Trophoblast cell (in vitro differentiated cells and primary cell): Measurements from ENCODE around the gene M1AP.

Experiments used
- DNase-seq, 2 donors: peaks; one replicate each; pipeline ENCODE4 v3.0.0-alpha.2; 2016
- H2AFZ ChIP-seq: 2 replicates; pipeline ENCODE4 v1.6.1; 2013; ENCODE audit warnings: low read length, moderate library complexity, mild to moderate bottlenecking; ENCODE audit not compliant: insufficient read depth, poor library complexity
- H2AK5ac ChIP-seq: 2 replicates; pipeline ENCODE4 v1.6.1; 2013; ENCODE audit warnings: mild to moderate bottlenecking, low read length
- H2BK120ac ChIP-seq: 2 replicates; pipeline ENCODE4 v1.6.1; 2013; ENCODE audit warnings: low read length, mild to moderate bottlenecking, moderate library complexity; ENCODE audit not compliant: insufficient read depth, poor library complexity
- H2BK12ac ChIP-seq: 2 replicates; pipeline ENCODE4 v1.6.1; 2013; ENCODE audit warnings: mild to moderate bottlenecking, low read length, moderate library complexity
- H2BK5ac ChIP-seq: 2 replicates; pipeline ENCODE4 v1.6.1; 2013; ENCODE audit warnings: low read length, low read depth, moderate library complexity, mild to moderate bottlenecking; ENCODE audit not compliant: poor library complexity
- H3K14ac ChIP-seq: 2 replicates; pipeline ENCODE4 v1.6.1; 2013; ENCODE audit warnings: mild to moderate bottlenecking, low read length
- H3K18ac ChIP-seq: 2 replicates; pipeline ENCODE4 v1.6.1; 2013; ENCODE audit warnings: mild to moderate bottlenecking, low read length
- H3K23ac ChIP-seq: 2 replicates; pipeline ENCODE4 v1.6.1; 2013; ENCODE audit warnings: low read length
- H3K27ac ChIP-seq: 2 replicates; pipeline ENCODE4 v1.5.1; 2013; ENCODE audit warnings: low read depth, mild to moderate bottlenecking, inconsistent platforms, low read length, moderate library complexity
- H3K27me3 ChIP-seq: 2 replicates; pipeline ENCODE4 v1.6.1; 2013; ENCODE audit warnings: inconsistent platforms, mild to moderate bottlenecking, low read length, moderate library complexity; ENCODE audit not compliant: insufficient read depth
- H3K36me3 ChIP-seq, 2 experiments: 1 replicate in 1 of 2; 2 replicates in 1 of 2; pipeline ENCODE4 v1.6.1; 2013; ENCODE audit warnings: low read length in 2 of 2, mild to moderate bottlenecking in 2 of 2, moderate library complexity in 1 of 2; ENCODE audit not compliant: insufficient read depth in 2 of 2, control insufficient read depth in 1 of 2
- H3K4ac ChIP-seq: 2 replicates; pipeline ENCODE4 v1.6.1; 2013; ENCODE audit warnings: low read depth, mild to moderate bottlenecking, low read length, moderate library complexity
- H3K4me1 ChIP-seq, 2 experiments: 1 replicate in 1 of 2; 2 replicates in 1 of 2; pipeline ENCODE4 v1.6.1; 2013; ENCODE audit warnings: low read length in 2 of 2, mild to moderate bottlenecking in 2 of 2, moderate library complexity in 1 of 2; ENCODE audit not compliant: insufficient read depth in 2 of 2, control insufficient read depth in 1 of 2
- H3K4me2 ChIP-seq: 2 replicates; pipeline ENCODE4 v1.6.1; 2013; ENCODE audit warnings: inconsistent platforms, mild to moderate bottlenecking, low read length, moderate library complexity
- H3K4me3 ChIP-seq: 2 replicates; pipeline ENCODE4 v1.5.1; 2013; ENCODE audit warnings: mild to moderate bottlenecking, low read depth, low read length, inconsistent platforms
- H3K79me1 ChIP-seq: one replicate; pipeline ENCODE4 v1.6.1; 2013; ENCODE audit warnings: low read length
- H3K79me2 ChIP-seq: 2 replicates; pipeline ENCODE4 v1.6.1; 2013; ENCODE audit warnings: low read length, mild to moderate bottlenecking; ENCODE audit not compliant: control insufficient read depth, insufficient read depth, poor library complexity
- H3K9ac ChIP-seq: 2 replicates; pipeline ENCODE4 v1.6.1; 2013; ENCODE audit warnings: mild to moderate bottlenecking, low read length
- H3K9me3 ChIP-seq: 2 replicates; pipeline ENCODE4 v1.6.1; 2013; ENCODE audit warnings: low read depth, mild to moderate bottlenecking, control low read depth, inconsistent platforms, low read length; ENCODE audit not compliant: insufficient read depth
- H4K12ac ChIP-seq: 2 replicates; pipeline ENCODE4 v1.6.1; 2013; ENCODE audit warnings: low read depth, mild to moderate bottlenecking, low read length, moderate library complexity
- H4K8ac ChIP-seq: 2 replicates; pipeline ENCODE4 v1.6.1; 2013; ENCODE audit warnings: low read depth, mild to moderate bottlenecking, low read length, moderate library complexity
- H4K91ac ChIP-seq: one replicate; pipeline ENCODE4 v1.6.1; 2013; ENCODE audit warnings: low read depth, mild to moderate bottlenecking, low read length, moderate library complexity
- WGBS: extraction: QIAGEN DNeasy Blood & Tissue Kit; methylation state at CpG from one replicate; pipeline ENCODE4 v1.1.7; 2013; ENCODE audit warnings: missing lambda C conversion rate; ENCODE audit not compliant: insufficient read length, insufficient coverage; ENCODE audit errors: extremely low coverage; 5-methylcytosine and 5-hydroxymethylcytosine counted together

The M1AP gene

DNA sequence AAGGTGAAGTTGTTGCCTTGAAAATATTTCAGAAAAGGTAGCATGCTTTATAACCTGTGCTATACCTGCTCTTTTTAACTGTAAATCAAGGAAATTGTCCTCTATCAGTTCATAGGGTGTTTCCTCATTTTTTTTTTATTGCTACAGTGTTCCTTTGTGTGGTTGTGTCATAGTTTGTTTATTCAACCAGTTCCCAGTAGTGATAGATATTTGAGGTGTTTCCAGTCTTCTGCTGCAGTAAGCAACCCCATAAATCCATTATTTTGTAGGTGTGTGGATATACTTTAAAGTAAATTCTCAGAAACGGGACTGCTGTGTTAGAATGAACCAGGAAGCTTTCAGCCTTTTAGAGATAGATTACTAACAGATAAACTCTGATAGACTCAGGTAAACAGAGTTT, 45.5 kb upstream of the M1AP start:
- no peak overlapping the region for H3K9ac ChIP-seq
- H2BK5ac ChIP-seq, result no peak overlapping the region
- no peaks in the 10 kb centered on the region for H3K36me3 ChIP-seq
- H3K4me2 ChIP-seq, result no peak overlapping the region
- no peak overlapping the region for H2BK120ac ChIP-seq
- no peak overlapping the region for H3K18ac ChIP-seq
- H3K4me3 ChIP-seq, result no peak overlapping the region
- no peak overlapping the region for H3K23ac ChIP-seq
- no peaks in the 10 kb centered on the region for H3K79me1 ChIP-seq
- H3K79me2 ChIP-seq, result no peaks in the 10 kb centered on the region
- H3K14ac ChIP-seq, result no peak overlapping the region
- H4K12ac ChIP-seq, result no peak overlapping the region
- H2AK5ac ChIP-seq, result no peak overlapping the region
- no peak for DNase-seq
- H3K9me3 ChIP-seq, result no peaks in the 10 kb centered on the region
- H3K4ac ChIP-seq, result no peak overlapping the region
- no peak overlapping the region for H4K91ac ChIP-seq
- H3K4me1 ChIP-seq, result no peaks in the 10 kb centered on the region
- no peak overlapping the region for H2BK12ac ChIP-seq
- H2AFZ ChIP-seq, result no peak overlapping the region
- H4K8ac ChIP-seq, result no peak overlapping the region
- no CpG with 5 or more reads among the region's 1 CpG for WGBS
- H3K27me3 ChIP-seq, result no peaks in the 10 kb centered on the region
- no peak overlapping the region for H3K27ac ChIP-seq

DNA sequence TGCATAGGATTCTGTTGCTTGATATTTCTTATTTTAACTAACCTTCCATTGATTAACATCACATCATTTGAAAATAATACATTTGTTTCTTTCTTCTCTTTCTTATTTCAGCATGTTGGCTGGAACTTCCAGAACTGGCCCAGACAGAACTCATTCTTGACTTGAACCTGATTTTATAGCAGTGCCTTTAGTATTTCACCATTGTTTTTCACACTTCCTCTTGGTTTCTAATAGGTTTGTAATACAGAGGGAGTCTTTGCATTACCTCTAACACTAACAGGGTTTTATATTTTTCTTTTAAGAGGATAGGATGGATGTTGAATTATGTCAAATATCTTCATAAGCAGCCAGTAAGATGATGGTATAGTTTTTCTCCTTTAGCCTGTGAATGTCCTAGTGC, 45.1 kb upstream of the M1AP start:
- no peak overlapping the region for H3K14ac ChIP-seq
- H2AK5ac ChIP-seq, result no peak overlapping the region
- H3K79me2 ChIP-seq, result no peaks in the 10 kb centered on the region
- H3K4ac ChIP-seq, result no peak overlapping the region
- H3K36me3 ChIP-seq, result no peaks in the 10 kb centered on the region
- H3K27me3 ChIP-seq, result no peaks in the 10 kb centered on the region
- no peak overlapping the region for H2AFZ ChIP-seq
- H3K23ac ChIP-seq, result no peak overlapping the region
- no peak overlapping the region for H3K4me3 ChIP-seq
- no peak overlapping the region for H3K18ac ChIP-seq
- no peaks in the 10 kb centered on the region for H3K4me1 ChIP-seq
- no peak for DNase-seq
- H3K79me1 ChIP-seq, result no peaks in the 10 kb centered on the region
- no peak overlapping the region for H2BK12ac ChIP-seq
- no peak overlapping the region for H4K12ac ChIP-seq
- no peak overlapping the region for H3K4me2 ChIP-seq
- H2BK120ac ChIP-seq, result no peak overlapping the region
- no peaks in the 10 kb centered on the region for H3K9me3 ChIP-seq
- H4K8ac ChIP-seq, result no peak overlapping the region
- no peak overlapping the region for H2BK5ac ChIP-seq
- no peak overlapping the region for H3K27ac ChIP-seq
- H3K9ac ChIP-seq, result no peak overlapping the region
- H4K91ac ChIP-seq, result no peak overlapping the region

DNA sequence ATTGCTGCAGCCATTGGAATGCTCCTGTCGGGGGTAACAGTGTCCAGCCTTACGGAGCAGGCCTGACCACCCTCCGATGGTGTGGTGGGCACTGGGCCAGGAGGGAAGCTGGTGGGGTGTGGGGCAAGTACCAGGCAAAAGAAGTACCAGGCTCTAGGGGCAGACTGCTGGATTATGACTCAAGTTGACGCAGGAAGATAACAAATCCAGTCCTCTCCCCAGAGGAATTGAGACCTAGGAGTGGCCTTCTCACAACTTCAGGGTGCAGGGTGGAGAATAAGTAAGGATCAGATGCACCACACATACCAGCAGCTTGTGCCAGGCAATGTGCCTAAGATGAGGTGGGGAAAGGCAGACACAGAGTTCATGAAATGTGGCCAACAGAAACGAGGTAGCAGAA, 43.8 kb upstream of the M1AP start:
- Histone ChIP-seq H2BK5ac (no peak overlapping the region), H3K4me3 (no peak overlapping the region), H2BK12ac (peak overlapping the region; percentile 20), H2AK5ac (no peak overlapping the region), H3K9ac (no peak overlapping the region), H2BK120ac (no peak overlapping the region), H3K27me3 (no peaks in the 10 kb centered on the region), H3K79me2 (no peaks in the 10 kb centered on the region), H3K4me2 (no peak overlapping the region), H3K4me1 (no peaks in the 10 kb centered on the region), H3K27ac (no peak overlapping the region), H4K8ac (no peak overlapping the region), H3K14ac (no peak overlapping the region), H4K91ac (no peak overlapping the region), H3K4ac (no peak overlapping the region), H4K12ac (no peak overlapping the region), H2AFZ (no peak overlapping the region), H3K9me3 (no peaks in the 10 kb centered on the region), H3K36me3 (no peaks in the 10 kb centered on the region), H3K79me1 (no peaks in the 10 kb centered on the region), H3K18ac (no peak overlapping the region), H3K23ac (no peak overlapping the region)
- WGBS, result no CpG with 5 or more reads among the region's 5 CpGs
- no peak for DNase-seq

DNA sequence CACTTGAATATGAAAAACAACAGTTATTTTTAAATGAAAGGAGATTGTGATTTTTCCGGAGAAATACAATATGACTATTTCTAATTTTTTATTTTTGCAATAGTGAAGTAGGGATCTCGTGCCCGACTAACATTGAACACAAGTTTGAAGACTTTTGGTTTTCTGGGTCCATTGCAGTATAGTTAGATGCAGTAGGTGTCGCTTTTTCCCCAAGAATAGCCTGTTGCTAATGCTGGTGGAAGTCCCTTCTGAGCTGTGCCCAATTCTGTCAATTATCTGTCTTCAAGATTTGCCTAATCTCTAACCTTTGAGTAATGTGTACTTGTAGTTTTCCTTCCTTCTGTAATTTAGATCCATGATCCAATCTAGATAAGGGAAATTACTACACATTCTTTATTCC, 42.4 kb upstream of the M1AP start:
- Histone ChIP-seq H4K8ac (no peak overlapping the region), H3K36me3 (no peaks in the 10 kb centered on the region), H2BK5ac (no peak overlapping the region), H3K23ac (no peak overlapping the region), H3K79me2 (no peaks in the 10 kb centered on the region), H2BK12ac (no peak overlapping the region), H3K14ac (no peak overlapping the region), H3K4me1 (no peaks in the 10 kb centered on the region), H2AK5ac (no peak overlapping the region), H2BK120ac (no peak overlapping the region), H3K9ac (no peak overlapping the region), H3K4me2 (no peak overlapping the region), H3K9me3 (no peaks in the 10 kb centered on the region), H3K27me3 (no peaks in the 10 kb centered on the region), H4K12ac (no peak overlapping the region), H3K27ac (no peak overlapping the region), H3K4me3 (no peak overlapping the region), H4K91ac (no peak overlapping the region), H2AFZ (no peak overlapping the region), H3K18ac (no peak overlapping the region), H3K79me1 (no peaks in the 10 kb centered on the region), H3K4ac (no peak overlapping the region)
- no CpG with 5 or more reads among the region's 4 CpGs for WGBS
- DNase-seq, result peak; percentile 49 to 82

DNA sequence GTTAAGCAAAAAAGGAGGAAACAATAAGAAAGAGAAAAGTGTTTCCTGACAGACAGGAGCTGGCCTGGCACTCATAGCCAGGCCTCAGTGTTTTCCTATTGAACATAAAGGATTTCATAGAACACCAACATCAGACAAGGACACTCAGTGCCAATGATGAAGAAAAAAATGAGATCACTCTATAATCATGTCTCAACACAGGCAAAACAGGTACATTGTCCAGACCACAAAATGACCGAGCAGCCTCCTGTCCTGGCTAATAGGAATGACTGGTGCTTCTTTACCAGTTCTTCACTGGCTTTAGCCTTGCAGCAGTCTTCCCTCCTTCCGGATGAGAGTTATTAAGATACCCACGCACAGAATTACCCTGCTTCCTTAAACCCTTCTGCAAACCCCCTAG, 41.5 kb upstream of the M1AP start:
- WGBS, result no CpG with 5 or more reads among the region's 3 CpGs
- Histone ChIP-seq H3K4me1 (no peaks in the 10 kb centered on the region), H3K27me3 (no peaks in the 10 kb centered on the region), H3K4me2 (no peak overlapping the region), H3K27ac (no peak overlapping the region), H3K9me3 (no peaks in the 10 kb centered on the region), H3K36me3 (no peaks in the 10 kb centered on the region), H3K14ac (no peak overlapping the region), H3K18ac (no peak overlapping the region), H4K91ac (no peak overlapping the region), H4K8ac (no peak overlapping the region), H3K4ac (no peak overlapping the region), H2BK12ac (no peak overlapping the region), H3K4me3 (no peak overlapping the region), H2AFZ (no peak overlapping the region), H3K23ac (no peak overlapping the region), H2BK5ac (no peak overlapping the region), H2BK120ac (no peak overlapping the region), H3K79me2 (no peaks in the 10 kb centered on the region), H3K79me1 (no peaks in the 10 kb centered on the region), H4K12ac (no peak overlapping the region), H2AK5ac (no peak overlapping the region), H3K9ac (no peak overlapping the region)
- DNase-seq, result no peak
